HG02870 (cell line): Measurements from ENCODE around the gene HPCA.

ENCODE experiments used
- ATAC-seq: cut with Tn5 transposase; IDR thresholded peaks from one replicate; pipeline ENCODE4 v1.9.1; 2021; ENCODE audit warnings: mild to moderate bottlenecking, moderate library complexity; ENCODE audit not compliant: unreplicated experiment

The HPCA gene

GRCh38 chr1:32870615-32871363 is 15.5 kb upstream of the HPCA start, which contains the start of gene FNDC5:
TSS of gene FNDC5 (minus strand) at chr1:32870912.
- no peak for ATAC-seq

- no peak for ATAC-seq
Observed at GRCh38 chr1:32871364-32872191, 14.7 kb upstream of the HPCA start.

GRCh38 chr1:32872192-32872460 is 14.2 kb upstream of the HPCA start:
- ATAC-seq: no peak

- ATAC-seq: no peak
Observed at GRCh38 chr1:32873484-32873883, 12.8 kb upstream of the HPCA start.

GRCh38 chr1:32874860-32875752 is 11.2 kb upstream of the HPCA start:
- ATAC-seq: no peak

- ATAC-seq: no peak
Observed at GRCh38 chr1:32876341-32877210, 9.7 kb upstream of the HPCA start.

GRCh38 chr1:32877211-32878110 is 8.8 kb upstream of the HPCA start:
- no peak for ATAC-seq

- no peak for ATAC-seq
Observed at GRCh38 chr1:32878183-32878582, 8.1 kb upstream of the HPCA start.

- ATAC-seq: no peak
Observed at GRCh38 chr1:32878637-32879041, 7.7 kb upstream of the HPCA start.

- no peak for ATAC-seq
Observed at GRCh38 chr1:32881291-32881690, 5.0 kb upstream of the HPCA start.

- ATAC-seq: no peak
Observed at GRCh38 chr1:32881871-32882850, 4.1 kb upstream of the HPCA start.

GRCh38 chr1:32883338-32884031 is 2.8 kb upstream of the HPCA start:
- ATAC-seq: no peak

- no peak for ATAC-seq
Observed at GRCh38 chr1:32884032-32884372, 2.3 kb upstream of the HPCA start.

- ATAC-seq: no peak
Observed at GRCh38 chr1:32884726-32885125, 1.6 kb upstream of the HPCA start.

GRCh38 chr1:32885676-32886003 is 651 bp upstream of the HPCA start:
- no peak for ATAC-seq

GRCh38 chr1:32886828-32887414 is 630 bp downstream of the HPCA start:
- ATAC-seq: no peak

GRCh38 chr1:32887623-32888022 is 1.3 kb downstream of the HPCA start:
- ATAC-seq: no peak

- no peak for ATAC-seq
Observed at GRCh38 chr1:32888134-32888533, 1.8 kb downstream of the HPCA start.
